ENCODE data around the gene RBP4. TPM values are rescaled to one million over a fixed set of nuclear protein-coding genes. Genes with fewer than 3 reads are reported as not detected.
A peak's percentile ranks its signal among the peaks of the same experiment; 100 is the strongest.
"Not testable (repeated sequence)": the region's sequence is repeated elsewhere in the genome, so short reads cannot be mapped to it uniquely, and the experiment has no call there.

The RBP4 gene
- total RNA-seq, 2 donors from 2014 or later = not detected

- Mint-ChIP-seq H3K36me3 (ENCODE audit: low read depth) (no peaks in the 10 kb centered on the region), H3K4me1 (no peaks in the 10 kb centered on the region), H3K9me3 (no peaks in the 10 kb centered on the region), H3K27me3 (peaks cover 31% of the 10 kb centered on the region), H3K27ac (no peak overlapping the region), H3K4me3 (no peak overlapping the region)
- no peak for ATAC-seq (replicated peaks)
These were observed 40.5 kb downstream of the RBP4 start for GRCh38 chr10:93560541-93560940.

GRCh38 chr10:93559490-93559889, 41.5 kb downstream of the RBP4 start:
- Mint-ChIP-seq H3K27me3 (peaks cover 26% of the 10 kb centered on the region), H3K9me3 (no peaks in the 10 kb centered on the region), H3K36me3 (ENCODE audit: low read depth) (no peaks in the 10 kb centered on the region), H3K4me1 (no peaks in the 10 kb centered on the region), H3K4me3 (no peak overlapping the region), H3K27ac (no peak overlapping the region)
- ATAC-seq (replicated peaks) = no peak

DNA sequence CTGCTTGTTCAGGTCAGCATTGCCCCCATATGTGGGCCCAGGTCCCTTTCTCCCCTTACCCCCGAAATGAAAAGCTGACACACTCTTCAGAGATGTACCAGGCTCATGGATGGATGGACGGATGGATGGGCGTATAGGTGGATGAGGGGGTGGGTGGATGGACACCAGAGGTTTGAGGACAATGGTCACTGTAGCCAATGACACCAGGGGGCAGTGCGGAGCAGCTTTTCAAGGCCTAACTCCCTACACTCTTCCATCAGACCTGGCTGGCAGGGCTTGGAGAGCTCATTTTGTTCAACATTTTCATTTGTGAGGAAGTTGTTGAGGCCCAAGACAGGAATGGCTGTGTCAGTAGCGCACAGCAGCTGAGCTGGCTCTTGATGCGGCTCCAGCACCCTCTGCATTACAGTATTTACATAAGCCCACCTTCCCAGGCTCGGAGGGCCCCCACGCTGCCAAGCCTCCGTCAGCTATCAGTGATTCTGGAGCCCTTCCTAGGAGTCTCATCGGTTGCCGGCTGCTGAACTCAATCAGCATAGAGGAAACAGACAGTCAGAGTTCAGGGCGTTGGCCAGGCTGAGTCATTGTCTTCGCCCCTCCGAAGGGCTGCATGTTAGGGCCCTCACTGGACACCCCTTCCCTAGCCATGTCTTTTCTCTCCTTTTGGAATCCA, 46.1 kb downstream of the RBP4 start:
- H3K9me3 Mint-ChIP-seq = no peaks in the 10 kb centered on the region
- H3K36me3 Mint-ChIP-seq (ENCODE audit: low read depth) = no peaks in the 10 kb centered on the region
- H3K27me3 Mint-ChIP-seq = peaks cover 11% of the 10 kb centered on the region
- no peaks in the 10 kb centered on the region for H3K4me1 Mint-ChIP-seq
- no peak overlapping the region for H3K27ac Mint-ChIP-seq
- H3K4me3 Mint-ChIP-seq = no peak overlapping the region
- ATAC-seq (replicated peaks) = peak; percentile 64

DNA sequence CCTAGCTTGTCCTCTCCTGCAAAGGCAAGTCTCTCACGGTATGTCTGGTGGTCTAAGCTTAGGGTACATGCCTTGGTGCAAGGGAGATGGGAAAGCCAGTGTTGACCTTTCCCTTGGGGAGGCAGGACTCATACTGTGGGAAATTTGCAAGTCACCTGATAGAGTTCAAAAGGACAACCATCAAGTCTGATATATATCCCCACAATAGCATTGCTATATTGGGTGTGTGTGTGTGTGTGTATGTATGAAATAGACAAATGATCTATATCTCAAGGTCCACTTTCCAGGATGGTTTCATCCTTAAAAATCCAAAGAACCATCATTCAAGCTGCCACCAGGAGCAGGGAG, 46.7 kb downstream of the RBP4 start:
- Mint-ChIP-seq H3K4me3 (no peak overlapping the region), H3K9me3 (no peaks in the 10 kb centered on the region), H3K27me3 (peaks cover 11% of the 10 kb centered on the region), H3K27ac (no peak overlapping the region), H3K4me1 (no peaks in the 10 kb centered on the region), H3K36me3 (ENCODE audit: low read depth) (no peaks in the 10 kb centered on the region)
- ATAC-seq (replicated peaks) = no peak

- H3K4me1 Mint-ChIP-seq = no peaks in the 10 kb centered on the region
- peaks cover 11% of the 10 kb centered on the region for H3K27me3 Mint-ChIP-seq
- no peaks in the 10 kb centered on the region for H3K36me3 Mint-ChIP-seq (ENCODE audit: low read depth)
- H3K4me3 Mint-ChIP-seq = no peak overlapping the region
- no peak overlapping the region for H3K27ac Mint-ChIP-seq
- no peak for ATAC-seq (replicated peaks)
- H3K9me3 Mint-ChIP-seq = no peaks in the 10 kb centered on the region
These were observed 47.3 kb downstream of the RBP4 start for GRCh38 chr10:93553482-93554315.

DNA sequence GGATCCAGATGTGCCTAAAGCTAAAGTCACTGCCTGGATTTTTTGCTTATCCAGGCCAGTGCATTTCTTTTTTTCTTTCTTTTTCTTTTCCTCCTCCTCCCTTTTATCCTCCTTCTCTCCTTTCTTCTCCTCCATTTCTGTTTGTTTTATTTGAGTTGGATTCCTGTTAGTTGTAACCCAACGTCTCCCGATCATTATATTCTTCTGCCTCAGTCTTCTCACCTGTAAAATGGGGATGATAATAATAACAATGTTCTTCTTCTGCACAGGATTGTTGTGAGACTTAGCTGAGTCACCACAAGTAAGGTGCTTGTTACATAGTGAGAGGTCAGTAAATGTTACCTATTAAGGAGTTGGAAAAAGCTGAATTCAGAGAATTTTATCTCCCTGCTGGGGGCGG, 48.3 kb downstream of the RBP4 start:
- no peaks in the 10 kb centered on the region for H3K36me3 Mint-ChIP-seq (ENCODE audit: low read depth)
- H3K9me3 Mint-ChIP-seq = no peaks in the 10 kb centered on the region
- no peak for ATAC-seq (replicated peaks)
- H3K4me3 Mint-ChIP-seq = no peak overlapping the region
- H3K27ac Mint-ChIP-seq = no peak overlapping the region
- H3K4me1 Mint-ChIP-seq = no peaks in the 10 kb centered on the region
- H3K27me3 Mint-ChIP-seq = peaks cover 8% of the 10 kb centered on the region

- no peak for ATAC-seq (replicated peaks)
- Mint-ChIP-seq H3K4me1 (no peaks in the 10 kb centered on the region), H3K27ac (no peak overlapping the region), H3K9me3 (no peaks in the 10 kb centered on the region), H3K4me3 (no peak overlapping the region), H3K36me3 (ENCODE audit: low read depth) (no peaks in the 10 kb centered on the region), H3K27me3 (peaks cover 3% of the 10 kb centered on the region)
These were observed 50.4 kb downstream of the RBP4 start for GRCh38 chr10:93550606-93551005.

GRCh38 chr10:93548376-93549071, 52.5 kb downstream of the RBP4 start:
- Mint-ChIP-seq H3K4me1 (no peaks in the 10 kb centered on the region), H3K9me3 (no peaks in the 10 kb centered on the region), H3K27ac (no peak overlapping the region), H3K36me3 (ENCODE audit: low read depth) (no peaks in the 10 kb centered on the region), H3K27me3 (no peaks in the 10 kb centered on the region), H3K4me3 (no peak overlapping the region)
- ATAC-seq (replicated peaks) = no peak

DNA sequence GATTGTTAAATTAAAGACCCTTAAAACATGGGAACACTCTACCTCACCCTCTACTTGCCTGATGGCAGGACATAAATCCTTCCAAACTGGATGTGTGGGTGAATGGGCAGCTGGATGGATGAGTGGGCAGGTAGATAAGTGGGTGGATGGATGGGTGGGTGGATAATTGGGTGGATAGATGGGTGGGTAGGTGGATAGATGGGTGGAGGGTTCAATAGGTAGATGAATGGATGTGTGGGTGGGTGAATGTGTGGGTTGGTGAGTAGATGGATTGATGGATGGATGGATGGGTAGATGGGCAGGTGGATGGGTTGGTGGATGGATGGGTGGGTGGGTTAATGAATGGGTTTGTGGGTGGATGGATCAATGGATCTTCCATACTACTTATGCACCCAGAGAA, 53.5 kb downstream of the RBP4 start:
- H3K27ac Mint-ChIP-seq = no peak overlapping the region
- H3K9me3 Mint-ChIP-seq = no peaks in the 10 kb centered on the region
- H3K36me3 Mint-ChIP-seq (ENCODE audit: low read depth) = no peaks in the 10 kb centered on the region
- H3K4me3 Mint-ChIP-seq = no peak overlapping the region
- no peak for ATAC-seq (replicated peaks)
- H3K4me1 Mint-ChIP-seq = no peaks in the 10 kb centered on the region
- H3K27me3 Mint-ChIP-seq = no peaks in the 10 kb centered on the region

GRCh38 chr10:93546995-93547394, 54.0 kb downstream of the RBP4 start:
- not testable (repeated sequence) for H3K27me3 Mint-ChIP-seq; H3K4me1 Mint-ChIP-seq; H3K9me3 Mint-ChIP-seq; ATAC-seq (replicated peaks); H3K27ac Mint-ChIP-seq; H3K36me3 Mint-ChIP-seq (ENCODE audit: low read depth); H3K4me3 Mint-ChIP-seq

DNA sequence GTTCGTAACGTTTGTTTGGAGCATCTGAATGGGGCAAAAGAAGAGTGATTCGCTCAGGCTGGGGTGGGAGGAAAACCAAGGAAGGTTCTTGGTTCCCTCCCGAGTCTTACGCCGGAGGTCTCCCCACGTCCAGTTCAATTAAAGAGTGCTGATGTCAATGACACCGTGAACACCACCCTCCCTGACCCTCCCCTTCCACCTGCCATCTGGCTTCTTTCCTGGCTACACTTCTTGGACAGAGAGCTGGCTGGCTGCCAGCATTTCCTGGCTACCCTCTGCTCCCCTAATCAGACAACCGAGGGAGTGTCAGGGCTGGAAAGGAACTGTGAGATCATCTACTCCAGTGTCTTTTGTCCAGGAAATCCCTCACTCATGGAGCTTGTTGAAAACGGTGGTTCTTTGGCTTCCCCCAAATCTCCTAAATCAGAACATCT, 58.7 kb downstream of the RBP4 start:
- Mint-ChIP-seq H3K36me3 (ENCODE audit: low read depth) (no peaks in the 10 kb centered on the region), H3K27ac (no peak overlapping the region), H3K9me3 (no peaks in the 10 kb centered on the region), H3K4me1 (no peaks in the 10 kb centered on the region), H3K27me3 (peaks cover under 1% of the 10 kb centered on the region), H3K4me3 (no peak overlapping the region)
- no peak for ATAC-seq (replicated peaks)

Other genes with a start within 250 kb of the RBP4 start
- gene MYOF, start 118.9 kb downstream of the RBP4 start, total RNA-seq = 10 to 100 TPM; 30.6 to 50.2 TPM
- gene CEP55, start 104.6 kb downstream of the RBP4 start, total RNA-seq = 10 to 100 TPM; 47.8 to 73.8 TPM
- not detected for gene FFAR4, start 34.6 kb downstream of the RBP4 start, total RNA-seq
- gene PDE6C, start 11.3 kb upstream of the RBP4 start, total RNA-seq = not detected
- gene FRA10AC1, start 101.4 kb upstream of the RBP4 start, total RNA-seq = 10 to 100 TPM; 15.5 to 19.8 TPM
- not detected for gene LGI1, start 156.7 kb upstream of the RBP4 start, total RNA-seq

All from activated T-helper 17 cell treated with anti-CD3 and anti-CD28 coated beads, Interleukin-2, amount 50 U/mL, for 72 hours (primary cell).